Eye (tissue), 1 donor: ENCODE measurements around the gene CFAP299.

Source experiments
- DNase-seq: peaks from one replicate; pipeline ENCODE4 v3.0.0-alpha.2; 2015

Gene CFAP299

DNA sequence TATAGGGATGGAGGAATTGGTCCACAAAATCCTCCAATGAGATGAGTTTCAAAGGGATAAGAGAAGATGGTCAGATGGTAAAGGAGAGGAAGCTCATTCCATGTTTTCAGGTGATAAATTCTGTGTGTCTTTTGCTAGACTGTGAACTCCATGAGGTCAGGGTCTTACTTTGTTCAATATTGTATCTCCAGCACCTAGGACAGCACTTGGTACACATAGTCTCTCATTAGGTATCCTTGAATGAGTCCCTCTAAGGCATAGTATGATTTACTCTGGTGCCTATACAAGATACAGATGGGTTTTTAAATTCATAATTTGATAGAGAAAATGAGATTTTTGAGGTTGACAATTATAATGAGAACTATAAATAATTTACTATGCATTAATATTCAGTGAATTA lies 510.7 kb downstream of the CFAP299 start:
- no peak for DNase-seq

DNA sequence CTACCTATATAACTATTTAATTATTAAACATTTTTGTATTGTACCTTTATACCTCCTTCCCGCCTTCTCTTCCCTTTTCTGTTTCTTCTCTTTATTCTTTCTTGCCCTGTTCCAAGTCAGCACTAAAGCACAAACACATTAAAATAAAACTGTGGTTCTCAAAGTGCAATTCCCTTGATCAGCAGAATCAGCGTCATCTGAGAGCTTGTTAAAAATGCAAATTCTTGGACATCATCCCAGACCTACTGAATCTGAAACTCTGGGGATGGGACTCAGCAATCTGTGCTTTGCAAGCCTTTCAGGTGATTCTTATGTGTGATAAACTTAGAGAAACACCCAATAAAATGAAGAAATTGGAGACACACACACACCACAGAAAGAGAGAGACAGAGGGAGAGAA lies 516.5 kb downstream of the CFAP299 start:
- no peak for DNase-seq

DNA sequence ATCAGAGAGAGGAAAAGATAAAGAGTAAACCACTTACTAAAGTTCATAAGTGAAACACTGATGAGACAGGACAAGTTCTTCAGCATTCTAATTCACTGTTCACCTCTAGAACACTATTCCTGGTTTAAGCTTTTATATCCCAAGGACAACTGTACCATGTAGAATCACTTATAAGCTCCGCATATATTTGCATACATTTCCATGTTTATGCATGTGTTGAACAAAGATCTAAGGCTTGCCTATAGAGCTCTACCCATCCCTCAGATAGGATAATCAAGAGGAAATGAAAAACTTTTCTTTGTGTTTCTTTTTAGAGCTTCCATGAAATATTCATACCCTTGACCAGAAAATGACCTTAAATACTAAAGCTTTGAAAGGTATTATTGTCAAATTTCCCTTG lies 538.0 kb downstream of the CFAP299 start:
- DNase-seq: no peak

DNA sequence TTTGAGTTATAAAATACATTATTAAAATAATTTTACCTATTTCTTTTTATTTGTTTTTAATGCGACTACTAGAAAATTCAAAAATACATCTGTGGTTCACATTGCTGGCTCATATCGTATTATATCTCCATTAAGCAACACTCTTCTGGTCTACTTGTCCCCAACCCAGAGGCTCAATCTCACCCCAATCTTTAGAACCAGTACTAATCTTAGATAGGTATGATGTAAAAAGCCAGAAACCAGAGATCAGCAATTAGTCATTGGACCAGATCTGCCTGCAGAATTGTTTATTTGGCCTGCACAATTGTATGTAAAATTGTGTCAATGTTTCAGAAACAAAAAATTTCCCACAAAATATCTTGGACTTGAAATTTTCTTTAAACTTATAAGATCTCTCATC lies 539.4 kb downstream of the CFAP299 start:
- no peak for DNase-seq

DNA sequence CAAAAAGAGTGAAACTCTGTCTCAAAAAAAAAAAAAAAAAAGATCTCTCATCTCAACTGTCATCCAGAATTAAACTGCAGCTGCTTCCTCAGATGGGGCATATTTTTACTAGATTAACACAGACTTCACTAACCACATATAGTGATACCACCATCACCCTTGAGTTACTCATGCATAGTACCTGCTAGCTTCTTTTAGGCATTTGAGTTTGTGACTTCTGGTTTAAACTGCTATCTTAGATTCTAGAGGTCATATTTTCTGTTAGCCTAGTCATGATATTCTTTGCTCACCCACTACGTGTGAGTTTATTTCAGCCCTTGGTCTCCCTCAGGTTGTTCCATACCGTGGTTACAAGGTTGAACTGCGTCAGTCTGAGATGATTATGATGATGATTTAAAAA lies 540.1 kb downstream of the CFAP299 start:
- no peak for DNase-seq

DNA sequence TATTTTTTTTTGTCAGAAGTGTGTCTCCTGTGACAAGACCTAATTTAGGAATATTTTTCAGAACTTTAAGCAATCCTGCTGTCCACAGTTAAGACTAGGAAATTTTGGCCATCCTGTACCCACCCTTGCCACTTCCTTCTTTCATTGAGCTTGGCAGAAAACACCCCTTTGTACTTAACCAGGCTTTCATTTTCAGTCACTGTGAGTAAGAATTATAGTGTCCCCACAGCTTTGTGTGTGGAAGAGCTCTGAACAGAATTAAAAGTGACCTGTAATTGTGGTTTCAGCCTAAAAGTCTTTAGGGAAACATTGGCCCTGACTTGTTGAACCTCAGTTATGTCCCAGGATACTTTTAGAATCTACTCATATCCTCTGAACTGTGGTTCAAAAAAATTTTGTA lies 541.3 kb downstream of the CFAP299 start:
- no peak for DNase-seq

DNA sequence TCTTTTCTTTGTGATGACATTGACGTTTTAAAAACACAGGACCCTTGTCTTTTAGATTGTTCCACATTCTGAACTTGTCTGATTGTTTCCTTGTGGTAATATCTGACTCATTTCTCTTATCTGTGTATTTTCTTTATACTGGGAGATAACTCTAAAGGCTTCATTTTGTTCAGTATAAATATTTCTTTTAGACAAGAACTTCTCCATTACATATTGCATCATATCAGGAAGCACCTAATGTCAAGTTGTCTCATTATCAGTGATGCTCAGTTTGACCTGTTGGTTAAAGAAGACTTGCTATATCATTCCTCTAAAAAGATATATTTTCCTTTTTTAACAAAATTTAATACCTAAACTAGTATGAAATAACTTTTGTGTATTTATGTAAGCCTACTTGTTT lies 542.7 kb downstream of the CFAP299 start:
- DNase-seq: no peak

DNA sequence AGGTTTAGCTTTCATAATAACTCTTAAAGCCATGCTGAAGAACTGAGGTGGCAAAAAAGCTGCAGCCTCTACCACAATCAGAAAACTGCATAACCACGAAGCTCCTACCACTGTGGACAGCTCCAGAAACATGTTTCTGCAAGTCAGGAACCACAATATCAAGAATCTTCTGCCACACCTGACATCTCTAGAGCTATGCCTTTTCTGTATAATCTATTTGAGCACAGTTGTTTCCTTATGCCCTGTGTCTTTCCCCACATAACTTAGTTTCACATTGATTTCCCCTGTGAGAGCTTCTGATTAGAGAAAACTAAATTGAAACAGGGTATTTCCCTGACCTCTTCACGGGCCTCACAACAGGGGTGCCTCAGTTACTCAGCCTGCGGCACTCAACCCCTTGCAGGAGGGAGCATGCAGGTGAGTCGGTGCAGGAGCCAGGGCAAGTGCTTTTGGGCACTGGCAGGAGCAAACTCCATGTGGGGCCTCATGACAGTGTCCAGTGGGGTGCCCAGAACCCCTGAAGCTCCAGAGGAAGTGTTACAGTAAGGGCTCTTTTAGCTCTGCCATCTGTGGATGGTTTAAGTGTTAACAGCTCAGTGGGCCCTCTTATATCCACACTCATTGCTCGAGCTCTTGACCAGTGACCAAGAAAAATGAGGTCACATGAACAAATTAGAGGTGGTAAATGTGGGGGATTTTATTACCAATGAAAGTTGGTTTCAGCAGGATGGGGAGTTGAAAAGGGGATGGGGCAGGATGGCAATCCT lies 562.2 kb downstream of the CFAP299 start:
- no peak for DNase-seq

DNA sequence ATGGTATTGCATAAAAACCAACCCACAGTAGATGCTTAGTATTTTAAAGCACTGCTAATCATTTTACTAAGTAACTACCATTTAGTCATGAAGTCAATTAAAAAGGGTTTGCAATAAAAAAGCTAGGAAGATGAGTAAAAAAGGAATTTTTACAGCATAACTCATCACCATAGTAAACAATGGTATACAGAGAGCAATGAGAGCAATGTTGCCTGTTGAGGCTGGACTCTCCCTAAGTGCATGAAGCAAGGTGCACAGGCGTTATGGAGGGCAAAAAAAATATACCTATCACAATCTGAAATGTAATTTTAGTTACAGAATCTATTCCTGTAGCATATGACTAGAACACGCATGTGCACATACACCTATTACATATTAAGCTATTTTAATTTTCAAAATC lies 565.4 kb downstream of the CFAP299 start:
- no peak for DNase-seq

DNA sequence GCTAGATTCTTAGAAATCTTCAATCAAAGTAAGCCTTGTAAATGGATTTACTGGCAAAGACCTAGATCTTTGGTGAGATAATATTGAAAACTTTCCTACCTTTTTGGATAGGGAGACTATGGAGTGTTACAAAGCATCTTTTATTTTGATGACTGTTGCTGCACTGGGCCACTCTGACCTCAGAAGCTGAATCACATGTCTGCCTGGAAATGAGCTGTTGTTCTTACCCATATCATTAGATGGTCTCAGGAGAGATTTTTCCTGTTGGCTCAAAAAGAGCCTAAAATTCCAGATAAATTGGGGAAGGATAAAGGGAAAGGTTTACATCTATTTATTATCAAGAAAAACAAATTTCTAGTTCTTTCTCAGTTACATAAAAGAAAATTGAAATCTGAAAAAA lies 567.5 kb downstream of the CFAP299 start:
- DNase-seq: no peak

DNA sequence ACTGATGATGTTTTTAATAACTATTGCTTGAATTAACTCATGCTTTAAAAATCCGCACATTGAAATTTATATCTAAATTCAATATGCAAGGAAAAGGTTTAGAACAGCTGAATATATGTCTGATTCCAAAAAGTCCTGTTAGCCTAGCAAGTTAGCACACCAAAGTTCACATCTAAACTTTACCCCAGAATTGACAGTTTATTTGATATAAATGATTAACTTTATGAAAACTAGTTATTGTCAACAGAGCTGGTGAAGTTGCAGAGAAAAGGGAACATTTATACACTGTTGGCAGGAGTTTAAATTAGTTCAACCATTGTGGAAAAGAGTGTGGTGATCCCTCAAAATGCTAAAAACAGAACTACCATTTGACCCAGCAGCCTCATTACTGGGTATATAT lies 574.4 kb downstream of the CFAP299 start:
- DNase-seq: no peak

DNA sequence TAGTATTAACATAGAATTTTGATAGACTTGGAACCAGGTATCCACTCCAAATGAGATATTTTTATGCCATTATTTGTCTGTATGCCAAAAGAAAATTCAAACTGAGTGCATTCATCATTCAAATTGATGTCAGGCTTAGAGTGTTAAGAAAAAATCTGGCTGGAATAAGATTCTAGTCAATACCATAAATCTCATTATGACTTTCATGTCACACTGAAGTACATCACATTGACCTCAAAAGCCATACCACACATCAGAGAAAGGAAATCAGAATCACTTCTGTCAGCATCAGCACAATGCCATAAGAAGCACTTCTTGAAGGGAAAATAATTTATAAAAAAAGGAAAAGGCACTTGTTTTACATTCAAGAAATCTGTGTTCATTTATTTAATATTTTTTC lies 575.9 kb downstream of the CFAP299 start:
- DNase-seq: peak; percentile 27

DNA sequence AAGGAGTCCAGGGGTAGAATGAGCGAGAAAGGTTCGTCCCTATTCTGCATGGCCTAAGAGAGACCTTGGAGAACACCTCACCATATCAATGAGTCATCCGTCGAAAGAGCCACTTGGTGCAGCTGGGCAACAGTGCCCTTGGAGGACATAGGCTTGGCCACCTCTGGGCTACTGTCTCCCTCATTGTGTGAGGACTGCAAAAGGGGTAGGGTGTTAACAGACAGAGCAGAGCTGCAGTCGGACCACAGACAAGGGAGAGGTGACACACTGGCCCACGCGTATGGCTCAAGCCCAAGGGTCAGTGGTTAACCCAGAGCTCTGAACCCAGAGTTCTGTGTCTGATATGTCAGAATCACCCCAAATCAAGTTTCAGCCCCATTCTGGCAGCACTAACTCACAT lies 576.8 kb downstream of the CFAP299 start:
- no peak for DNase-seq

DNA sequence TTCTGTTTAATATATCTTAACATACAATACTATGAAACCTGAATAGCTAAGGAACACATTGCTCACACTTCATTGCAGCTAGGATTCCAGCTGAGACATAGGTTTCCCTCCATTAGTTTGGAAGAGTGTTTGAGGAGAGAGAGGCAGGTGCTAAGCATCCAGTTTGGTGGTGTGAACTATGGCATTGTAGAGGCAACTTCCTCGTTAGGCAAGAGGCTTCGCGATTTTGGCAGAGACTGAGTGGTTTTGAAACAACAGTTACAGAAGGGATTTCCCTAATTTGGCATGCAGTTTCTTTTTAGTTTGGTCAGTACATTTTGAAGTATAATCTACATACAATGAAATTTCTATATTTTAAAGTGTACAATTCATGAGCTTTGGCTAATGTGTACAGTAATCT lies 577.9 kb downstream of the CFAP299 start:
- no peak for DNase-seq

DNA sequence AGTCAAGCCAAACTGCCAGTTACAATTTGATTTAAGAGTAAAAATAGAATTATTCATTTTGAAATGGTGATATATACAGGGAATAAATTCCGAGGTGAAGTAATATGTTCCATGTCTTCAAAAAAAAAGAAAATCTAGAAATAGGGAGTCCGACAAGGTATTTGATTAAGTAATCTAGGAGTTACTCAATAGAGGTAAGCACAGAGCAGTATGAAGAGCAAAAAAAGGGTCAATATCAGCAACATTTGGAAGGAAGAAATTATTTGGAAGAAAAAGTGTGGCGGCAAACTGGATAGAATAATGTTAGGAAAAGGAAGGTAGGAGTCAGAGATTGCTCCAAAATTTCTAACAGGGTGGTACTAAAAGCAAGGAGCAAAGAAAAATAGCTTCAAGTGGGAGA lies 581.2 kb downstream of the CFAP299 start:
- no peak for DNase-seq

DNA sequence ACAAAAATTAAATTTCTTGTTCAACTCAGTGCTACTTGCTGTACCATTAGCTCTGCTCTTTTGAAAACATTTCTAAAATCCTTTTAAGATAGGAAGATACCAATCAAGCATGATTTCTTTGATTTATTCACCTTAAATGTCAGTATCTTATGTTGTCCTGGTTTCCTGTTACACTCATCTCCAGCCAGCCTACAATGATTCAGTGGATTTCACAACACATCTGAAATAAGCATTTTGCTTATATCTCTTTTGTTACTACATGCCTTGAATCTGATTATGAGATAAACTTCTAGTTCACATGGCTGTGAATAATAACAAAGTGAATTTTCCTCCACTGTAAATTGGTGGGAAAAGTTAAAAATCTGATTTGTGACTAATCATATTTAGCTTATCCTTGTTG lies 582.5 kb downstream of the CFAP299 start:
- no peak for DNase-seq

DNA sequence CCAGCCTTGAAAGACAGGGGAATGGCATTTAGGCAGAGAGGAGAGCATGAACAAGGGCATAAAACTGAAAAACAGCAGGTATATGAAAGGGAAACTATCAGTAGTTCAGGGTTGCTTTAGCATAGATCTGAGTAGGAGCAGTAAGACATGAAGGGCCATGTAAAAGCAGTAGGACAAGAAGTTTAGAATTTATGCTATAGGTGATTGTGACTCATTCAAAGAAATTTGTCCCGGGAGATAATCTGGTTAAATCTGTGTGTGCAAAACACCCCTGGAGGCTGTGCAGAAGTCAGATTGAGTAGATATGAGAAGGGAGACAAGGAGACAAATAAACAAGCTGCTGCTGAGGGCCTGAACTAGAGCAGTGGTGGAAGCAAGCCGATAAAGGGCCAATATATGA lies 585.9 kb downstream of the CFAP299 start:
- no peak for DNase-seq

DNA sequence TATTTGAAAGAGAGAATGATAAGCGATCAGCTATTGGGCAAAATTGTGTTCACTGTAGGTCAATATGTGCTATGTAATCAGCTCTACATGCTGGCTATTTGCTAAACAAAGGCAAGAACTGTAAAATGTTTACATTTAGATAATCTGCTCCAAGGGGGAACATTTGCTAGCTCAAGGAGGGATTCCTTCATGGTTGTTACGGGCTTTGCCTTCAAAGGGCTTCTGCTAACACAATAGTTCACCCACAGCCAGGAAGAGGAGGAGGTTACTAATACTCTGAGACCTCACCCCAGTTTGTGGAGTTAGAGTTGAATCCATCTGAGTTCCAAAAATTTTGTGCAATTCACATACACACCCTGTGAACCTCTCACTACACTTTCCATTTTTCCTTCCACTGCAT lies 587.4 kb downstream of the CFAP299 start:
- no peak for DNase-seq

DNA sequence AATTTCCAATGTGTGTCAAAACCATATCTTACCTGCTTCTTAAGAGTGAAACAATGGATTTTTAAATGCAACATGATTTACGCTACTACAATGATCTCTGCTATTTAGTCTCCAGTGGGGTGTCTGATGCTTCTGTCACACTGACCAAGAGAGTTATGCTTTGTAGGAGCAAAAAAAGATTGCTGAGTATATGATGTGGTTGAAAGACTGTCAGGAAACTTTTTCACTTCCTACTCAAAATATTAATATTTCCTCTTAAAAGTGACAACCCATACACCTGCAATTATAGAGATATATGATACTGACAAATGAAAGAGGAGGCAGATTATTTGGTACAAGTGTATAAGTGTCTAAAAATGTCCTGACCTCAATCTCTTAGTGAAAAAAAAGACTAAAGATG lies 589.8 kb downstream of the CFAP299 start:
- no peak for DNase-seq

DNA sequence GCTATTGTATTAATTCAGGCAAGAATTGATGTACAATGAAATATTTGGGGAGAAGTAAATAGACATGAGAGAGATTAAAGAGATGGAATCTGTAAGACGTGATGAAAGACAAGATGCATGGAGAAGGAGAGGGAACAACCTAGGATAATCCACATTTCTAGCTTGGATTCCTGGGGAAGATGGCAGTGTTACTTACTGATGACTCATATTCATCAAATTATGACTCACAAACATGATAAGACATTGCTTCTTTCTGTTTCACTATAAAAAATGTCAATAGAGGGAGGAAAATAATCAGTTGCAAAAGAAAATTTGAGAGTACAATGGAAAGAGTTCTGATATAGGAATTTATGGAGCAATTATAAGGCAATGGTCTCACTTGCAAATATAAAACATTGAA lies 590.9 kb downstream of the CFAP299 start:
- no peak for DNase-seq

DNA sequence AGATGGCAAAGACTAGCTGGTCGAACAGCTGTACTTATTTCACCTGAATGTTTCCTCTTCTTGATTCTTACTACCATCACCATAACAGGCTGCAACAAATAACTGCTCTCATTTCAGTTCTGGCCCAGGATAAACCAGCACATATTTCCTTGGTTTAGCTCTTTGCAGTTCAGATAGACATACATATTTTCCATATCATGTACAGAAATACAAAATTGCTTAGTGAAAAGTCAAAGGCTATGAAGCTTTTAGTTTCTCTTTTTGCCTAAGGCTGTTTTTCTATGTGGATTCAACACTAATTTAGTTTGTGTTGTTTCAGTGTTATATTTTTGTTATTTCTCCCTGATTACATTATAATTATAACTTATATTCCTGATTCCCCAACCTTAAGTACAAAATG lies 591.4 kb downstream of the CFAP299 start:
- DNase-seq: no peak

DNA sequence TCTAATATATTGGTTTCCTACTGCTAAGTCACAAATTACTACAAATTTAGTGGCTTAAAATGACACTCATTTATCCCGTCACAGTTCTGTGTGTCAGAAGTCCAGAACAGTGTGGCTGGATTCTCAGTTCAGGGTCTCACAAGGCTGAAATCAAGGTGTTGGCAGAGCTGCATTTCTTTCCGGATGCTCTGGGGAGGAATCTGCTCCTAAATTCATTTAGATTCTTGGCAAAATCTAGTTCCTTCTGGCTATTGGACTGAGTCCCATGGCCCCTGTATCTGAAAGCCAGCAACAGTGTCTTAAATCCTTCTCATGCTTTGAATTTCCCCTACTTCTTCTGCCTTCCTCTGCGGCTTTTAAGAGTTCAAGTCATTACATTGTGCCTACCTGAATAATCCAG lies 591.9 kb downstream of the CFAP299 start:
- no peak for DNase-seq

DNA sequence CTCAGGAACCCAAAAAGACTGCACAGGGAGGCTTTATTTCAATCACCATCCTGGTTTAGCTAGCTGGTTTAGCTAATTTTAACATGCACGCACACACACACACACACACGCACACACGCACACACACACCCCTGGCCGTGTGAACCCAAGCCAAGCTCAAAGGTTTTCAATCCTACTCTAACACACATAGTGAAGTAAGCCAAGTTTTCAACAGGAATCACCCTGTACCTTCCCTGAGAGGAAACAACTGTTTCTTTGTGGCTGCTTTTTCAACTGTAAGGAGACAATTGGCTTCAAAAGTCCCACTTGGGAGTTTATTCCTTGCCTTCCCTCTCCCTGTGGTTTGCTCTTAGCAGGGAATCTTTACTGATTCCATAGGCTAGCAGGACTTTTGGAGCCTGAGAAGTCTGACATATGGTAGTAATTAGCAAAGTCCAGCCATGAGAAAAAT lies 596.1 kb downstream of the CFAP299 start:
- peak; percentile 34 for DNase-seq

DNA sequence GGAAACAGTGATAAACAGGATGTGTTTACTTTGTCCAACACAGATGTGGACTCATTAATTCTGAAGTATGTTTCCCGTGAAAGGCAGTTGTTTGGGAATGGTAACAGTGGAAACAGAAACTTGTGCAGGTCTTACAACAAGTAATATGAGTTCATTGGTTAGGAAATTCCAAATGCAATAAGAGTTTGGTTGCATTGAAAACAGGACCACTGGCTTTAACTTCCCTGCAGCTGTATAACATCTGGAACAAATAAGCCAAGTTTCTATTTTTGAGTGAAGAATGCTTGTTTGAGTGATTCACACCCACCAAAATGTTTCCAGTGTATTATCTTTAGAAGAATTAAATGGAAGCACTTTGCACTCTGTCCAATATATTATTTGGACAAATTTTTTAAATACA lies 612.6 kb downstream of the CFAP299 start:
- peak; percentile 28 for DNase-seq

DNA sequence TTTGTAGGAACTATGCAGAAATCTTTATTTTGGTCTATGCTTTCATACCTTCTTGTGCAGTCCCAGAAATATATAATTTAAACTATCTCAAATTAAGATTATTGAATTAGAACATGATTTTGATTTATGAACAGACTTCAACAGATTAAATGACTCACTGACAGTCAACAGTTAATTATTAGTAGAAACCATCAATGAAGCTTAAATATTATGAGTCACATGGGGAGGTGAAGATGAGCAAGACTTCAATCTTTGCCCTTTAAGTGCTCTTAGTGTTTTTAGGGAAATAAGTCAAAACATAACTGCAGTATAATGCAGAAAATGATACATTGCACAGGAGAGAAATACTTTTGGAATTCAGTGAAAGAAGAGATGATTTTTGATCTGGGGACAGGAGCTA lies 613.5 kb downstream of the CFAP299 start:
- DNase-seq: no peak
